Measurements from ENCODE around the gene TMEM62.
A peak's percentile ranks its signal among the peaks of the same experiment; 100 is the strongest.

TMEM62 gene

DNA sequence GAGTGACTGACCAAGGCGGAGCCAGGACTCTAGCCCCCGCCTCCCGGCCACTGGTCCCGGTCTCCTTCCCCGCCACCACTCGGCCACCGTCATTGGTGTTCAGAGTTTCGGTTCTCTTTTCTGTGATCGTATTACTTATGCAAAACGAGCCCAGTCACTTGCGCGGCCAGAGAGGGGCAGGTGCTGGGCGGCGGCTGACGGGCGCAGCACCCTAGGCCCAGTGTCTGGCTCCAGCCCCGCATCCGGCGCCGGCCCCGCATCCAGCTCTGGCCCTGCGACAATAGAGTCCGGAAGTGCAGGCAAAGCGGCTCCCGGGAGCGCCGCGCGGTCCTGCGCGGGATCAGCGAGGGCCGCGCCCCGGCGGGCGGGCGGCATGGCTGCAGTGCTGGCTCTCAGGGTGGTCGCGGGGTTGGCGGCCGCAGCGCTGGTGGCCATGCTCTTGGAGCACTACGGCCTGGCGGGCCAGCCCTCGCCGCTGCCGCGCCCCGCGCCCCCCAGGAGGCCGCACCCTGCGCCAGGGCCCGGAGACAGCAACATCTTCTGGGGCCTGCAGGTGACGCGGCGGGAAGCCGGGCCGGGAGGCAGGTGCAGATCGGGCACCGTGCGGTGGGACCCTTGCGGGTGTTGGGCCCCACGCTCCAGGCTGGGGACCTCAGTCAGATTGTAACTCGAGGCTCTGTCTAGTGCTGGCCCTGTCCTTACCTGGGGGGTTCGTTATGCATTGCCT, at the start of gene TMEM62:
TSS of gene TMEM62 (plus strand) at position 157 of the 727 bp plus-strand sequence. CDS start at position 374, 217 bp downstream.
- DNase-seq (ENCODE audit: low spot score): peak; percentile 68

DNA sequence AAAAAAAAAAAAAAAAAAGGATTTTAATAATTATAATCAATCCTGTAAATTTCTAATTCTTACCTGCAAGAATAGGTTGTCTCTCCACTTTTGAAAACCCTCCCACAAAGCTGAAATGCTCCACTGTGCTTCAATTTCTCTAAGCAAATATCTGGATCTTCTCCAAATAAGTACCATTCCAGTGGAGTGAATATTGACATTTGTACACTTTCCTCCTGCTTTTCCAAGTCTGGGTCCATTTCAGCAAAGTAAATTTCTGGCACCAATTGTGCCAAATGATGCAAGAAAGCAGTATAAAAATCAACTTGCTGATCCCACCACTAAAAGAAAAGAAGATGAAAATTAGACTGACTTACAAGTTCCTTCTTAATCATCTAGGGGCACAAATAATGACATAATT, 47.5 kb upstream of the TMEM62 start:
- DNase-seq (ENCODE audit: low spot score): no peak

DNA sequence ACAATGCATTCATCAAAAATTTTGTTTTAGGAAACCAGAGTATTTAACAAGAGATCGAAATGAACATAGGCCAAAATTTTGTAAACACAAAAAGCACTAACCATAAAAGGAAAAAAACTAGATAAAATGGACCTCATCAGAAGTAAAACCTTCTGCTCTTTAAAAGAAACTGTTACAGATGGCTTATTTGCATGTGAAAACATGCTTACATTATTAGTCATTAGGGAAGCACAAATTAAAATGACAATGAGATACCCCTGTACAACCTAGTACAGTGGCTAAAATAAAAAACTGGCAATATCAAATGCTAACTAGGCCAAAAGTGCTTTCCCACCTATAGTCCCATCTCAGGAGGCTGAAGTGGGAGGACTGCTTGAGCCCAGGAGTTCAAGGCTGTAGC, 46.8 kb upstream of the TMEM62 start:
- no peak for DNase-seq (ENCODE audit: low spot score)

DNA sequence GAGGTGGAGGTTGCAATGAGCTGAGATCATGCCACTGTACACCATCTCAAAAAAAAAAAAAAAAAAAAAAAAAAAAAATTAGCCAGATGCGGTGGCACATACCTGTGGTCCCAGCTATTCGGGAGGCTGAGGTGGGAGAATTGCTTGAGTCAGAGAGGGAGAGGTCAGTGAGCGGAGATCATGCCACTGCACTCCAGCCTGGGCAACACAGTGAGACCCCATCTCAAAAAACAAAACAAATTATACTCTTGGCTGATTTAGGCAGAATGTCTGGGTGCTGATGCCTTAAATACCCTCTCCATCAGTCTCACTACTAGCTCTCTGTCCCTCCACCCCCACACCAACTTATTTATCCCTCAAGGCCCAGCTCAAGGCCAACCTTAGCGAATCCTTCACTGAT, 41.5 kb upstream of the TMEM62 start:
- DNase-seq (ENCODE audit: low spot score): no peak

DNA sequence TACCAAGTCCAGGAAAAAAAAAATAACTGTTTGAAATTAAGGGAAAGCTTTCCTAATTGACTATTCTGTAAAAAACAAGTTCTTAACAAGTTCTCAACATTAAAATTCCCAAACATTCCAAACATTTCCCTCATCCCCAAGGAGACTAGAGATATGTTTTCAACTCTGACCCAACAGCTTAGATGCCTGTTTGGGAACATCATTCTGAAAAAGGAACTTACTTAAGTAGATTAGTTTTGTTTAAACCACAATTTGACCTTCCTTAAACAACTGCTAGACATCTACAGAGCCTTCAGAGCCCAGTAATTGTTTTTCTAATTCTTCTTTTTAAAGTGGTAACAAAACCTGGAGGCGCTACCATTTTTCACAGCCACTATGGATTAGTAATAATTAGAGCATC, 40.4 kb upstream of the TMEM62 start:
- DNase-seq (ENCODE audit: low spot score): no peak

DNA sequence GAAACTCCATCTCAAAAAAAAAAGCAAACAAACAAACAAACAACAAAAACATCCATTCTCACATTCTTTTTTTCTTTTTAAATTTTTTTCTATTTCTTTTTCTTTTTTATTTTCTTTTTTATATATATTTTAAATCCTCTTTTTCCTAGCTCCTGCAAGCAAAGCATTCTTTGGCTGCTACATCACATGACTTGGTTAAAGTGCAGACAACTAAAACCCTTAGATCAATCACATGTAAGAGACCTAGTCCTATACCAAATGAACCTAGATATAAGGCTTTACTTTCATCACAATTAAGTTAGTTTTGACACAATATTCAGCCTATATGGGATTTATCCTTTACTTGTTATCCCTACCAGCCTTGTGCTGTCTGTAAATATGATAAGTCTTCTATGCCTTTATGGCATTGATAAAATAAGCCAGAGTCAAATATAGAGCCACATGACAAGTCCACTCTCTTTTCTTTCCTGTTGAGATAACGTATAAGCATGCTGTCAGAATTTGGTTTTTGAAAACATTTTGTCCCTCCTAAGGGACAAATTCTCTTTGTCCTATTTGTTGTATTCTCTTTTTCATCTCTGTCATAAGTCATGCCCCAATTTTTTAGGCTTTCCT, 38.9 kb upstream of the TMEM62 start:
- DNase-seq (ENCODE audit: low spot score): no peak

DNA sequence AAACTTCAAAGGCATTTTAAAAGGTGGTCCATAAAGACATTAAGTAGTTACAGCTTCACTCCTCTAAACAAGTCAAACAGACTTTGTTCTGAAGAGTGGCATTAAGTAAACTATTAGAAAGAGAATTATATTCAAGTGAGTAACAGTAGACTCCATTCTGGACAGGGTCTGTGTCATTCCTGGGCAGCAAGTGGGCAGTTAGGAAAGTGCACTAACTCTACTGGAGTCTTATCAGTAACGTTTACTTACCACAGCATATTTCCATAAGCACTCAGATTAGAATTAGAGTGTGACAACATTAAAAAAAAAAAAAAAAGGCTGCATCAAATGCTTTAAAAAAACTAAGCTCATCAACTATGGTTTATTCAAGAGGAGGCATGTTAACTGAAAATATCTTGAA, 38.1 kb upstream of the TMEM62 start:
- DNase-seq (ENCODE audit: low spot score): no peak

DNA sequence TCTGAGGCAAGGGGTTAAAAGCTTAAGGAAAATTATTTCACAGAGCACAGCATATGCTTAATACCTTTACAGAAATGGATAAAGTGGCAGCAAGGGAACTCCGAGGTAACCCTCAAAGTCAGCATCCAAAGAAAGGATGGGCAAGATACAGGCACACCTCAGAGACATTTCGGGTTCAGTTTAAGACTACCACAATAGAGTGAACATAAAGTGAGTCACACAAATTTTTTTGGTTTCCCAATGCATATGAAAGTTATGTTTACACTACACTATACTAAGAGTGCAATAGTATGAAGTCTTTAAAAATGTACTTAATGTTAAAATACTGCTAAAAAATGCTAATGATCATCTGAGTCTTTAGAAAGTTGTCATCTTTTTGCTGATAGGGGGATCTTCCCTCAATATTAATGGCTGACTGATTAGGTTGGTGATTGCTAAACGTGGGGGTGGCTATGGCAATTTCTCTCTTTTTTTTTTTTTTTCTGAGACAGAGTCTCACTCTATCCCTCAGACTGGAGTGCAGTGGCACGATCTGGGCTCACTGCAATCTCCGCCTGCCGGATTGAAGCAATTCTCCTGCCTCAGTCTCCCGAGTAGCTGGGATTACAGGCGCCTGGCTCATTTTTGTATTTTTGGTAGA, 37.6 kb upstream of the TMEM62 start:
- DNase-seq (ENCODE audit: low spot score): no peak

DNA sequence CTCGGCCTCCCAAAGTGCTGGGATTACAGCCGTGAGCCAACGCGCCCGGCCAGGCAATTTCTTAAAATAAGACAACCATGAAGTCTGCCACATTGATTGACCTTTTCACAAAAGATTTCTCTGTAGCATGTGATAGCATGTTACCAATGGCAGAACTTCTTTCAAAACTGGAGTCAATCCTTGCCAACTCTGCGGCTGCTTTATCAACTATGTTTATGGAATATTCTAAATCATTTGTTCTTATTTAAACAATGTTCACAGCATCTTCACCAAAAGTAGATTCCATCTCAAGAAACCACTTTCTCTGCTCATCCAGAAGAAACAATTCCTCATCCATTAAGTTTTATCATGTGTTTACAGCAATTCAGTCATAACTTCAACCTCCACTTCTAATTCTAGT, 37.0 kb upstream of the TMEM62 start:
- DNase-seq (ENCODE audit: low spot score): no peak

DNA sequence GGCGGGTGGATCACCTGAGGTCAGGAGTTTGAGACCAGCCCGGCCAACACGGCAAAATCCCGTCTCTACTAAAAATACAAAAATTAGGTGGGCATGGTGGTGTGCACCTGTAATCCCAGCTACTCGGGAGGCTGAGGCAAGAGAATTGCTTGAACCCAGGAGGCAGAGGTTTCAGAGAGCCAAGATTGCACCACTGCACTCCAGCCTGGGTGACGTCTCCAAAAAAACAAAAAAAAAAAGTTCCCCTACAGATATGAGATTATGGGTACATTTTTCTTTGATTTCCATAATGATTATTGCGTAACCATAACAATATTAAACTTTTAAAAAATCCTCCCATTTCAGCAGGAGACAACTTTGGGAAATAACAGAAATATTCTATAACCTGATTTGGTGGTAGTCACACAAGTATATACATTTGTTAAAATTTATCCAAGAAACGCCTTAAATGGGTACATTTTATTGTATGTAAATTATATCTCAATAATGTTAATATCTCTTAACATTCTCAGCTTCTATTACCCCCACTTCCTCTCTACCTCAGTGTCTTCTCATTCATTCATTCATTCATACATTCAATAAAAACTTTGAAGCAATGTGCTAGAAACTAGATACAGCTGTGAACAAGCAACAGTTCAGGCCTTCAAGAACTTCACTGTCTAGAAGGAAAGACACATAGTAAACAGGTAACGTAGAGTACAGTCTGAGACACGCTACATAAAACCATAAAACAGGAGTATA, 34.1 kb upstream of the TMEM62 start:
- DNase-seq (ENCODE audit: low spot score): no peak

DNA sequence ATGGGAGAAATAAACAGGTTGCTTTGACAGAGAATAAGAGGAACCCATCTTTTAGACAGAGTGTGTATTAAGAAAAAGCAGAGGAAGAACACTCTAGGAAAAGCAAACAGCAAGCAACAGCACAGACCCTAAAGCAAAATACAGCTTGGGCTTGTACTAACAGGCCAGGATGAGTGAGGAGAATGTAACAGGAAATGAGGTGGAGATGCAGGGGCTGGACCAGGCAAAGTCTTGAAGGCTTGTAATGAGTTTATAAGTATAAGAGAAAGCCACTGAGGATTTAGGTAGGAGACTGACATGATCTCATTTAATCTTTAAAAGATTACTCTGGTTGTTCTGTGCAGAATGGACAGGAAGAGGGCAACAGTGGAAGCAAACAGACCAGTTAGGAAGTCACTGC, 32.4 kb upstream of the TMEM62 start:
- no peak for DNase-seq (ENCODE audit: low spot score)

DNA sequence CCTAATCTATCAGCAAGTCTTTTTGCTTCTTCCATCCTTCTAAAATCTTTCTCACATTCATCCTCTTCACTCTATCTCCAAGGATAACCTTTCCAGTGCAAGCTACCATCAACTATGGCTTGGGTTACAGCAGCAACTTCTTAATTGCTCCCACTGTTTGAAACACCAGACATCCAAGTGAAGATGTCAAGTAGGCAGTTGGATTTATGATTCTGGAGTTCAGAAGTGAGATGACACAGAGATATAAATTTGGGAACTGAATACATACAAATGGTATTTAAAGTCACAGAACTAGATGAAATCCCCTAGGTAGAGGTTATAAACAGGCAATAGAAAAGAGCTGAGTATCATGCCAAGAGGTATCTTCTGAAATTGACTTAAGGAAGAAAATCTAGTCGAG, 31.2 kb upstream of the TMEM62 start:
- no peak for DNase-seq (ENCODE audit: low spot score)

DNA sequence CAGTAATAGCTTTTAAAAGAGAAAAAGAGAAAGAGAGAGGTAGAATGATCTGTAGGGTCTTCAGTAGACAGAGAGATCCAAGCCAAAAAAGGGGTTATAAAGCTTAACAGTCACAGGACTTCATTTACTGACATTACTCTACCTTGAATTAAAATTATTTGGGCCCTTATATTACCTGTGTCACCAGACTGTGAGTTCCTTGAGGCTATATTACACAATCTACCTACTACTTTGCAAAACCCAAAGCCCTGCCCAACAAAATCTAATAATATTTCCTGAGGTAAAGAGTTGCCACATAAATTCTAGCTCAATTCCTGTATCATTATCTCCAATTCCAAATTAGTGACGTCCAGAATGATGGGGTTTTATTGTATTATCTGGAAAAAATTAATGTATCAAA, 29.5 kb upstream of the TMEM62 start:
- no peak for DNase-seq (ENCODE audit: low spot score)

DNA sequence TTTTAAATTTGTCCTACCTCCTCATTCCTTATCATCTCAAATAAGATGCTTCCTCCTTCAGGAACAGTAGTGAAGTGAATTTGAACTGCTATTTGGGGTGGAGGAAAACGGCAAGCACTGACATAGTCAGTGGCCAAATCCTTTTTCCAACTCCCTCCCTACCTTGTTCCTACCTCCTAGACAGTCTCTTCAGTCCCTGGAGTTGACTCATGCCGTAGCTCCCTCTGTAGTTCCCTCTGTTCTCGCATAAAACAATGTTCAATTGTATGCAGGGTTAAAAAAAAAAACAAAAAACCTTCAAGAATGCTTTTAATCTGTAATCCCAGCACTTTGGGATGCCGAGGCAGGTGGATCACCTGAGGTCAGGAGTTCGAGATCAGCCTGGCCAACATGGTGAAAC, 29.0 kb upstream of the TMEM62 start:
- no peak for DNase-seq (ENCODE audit: low spot score)

DNA sequence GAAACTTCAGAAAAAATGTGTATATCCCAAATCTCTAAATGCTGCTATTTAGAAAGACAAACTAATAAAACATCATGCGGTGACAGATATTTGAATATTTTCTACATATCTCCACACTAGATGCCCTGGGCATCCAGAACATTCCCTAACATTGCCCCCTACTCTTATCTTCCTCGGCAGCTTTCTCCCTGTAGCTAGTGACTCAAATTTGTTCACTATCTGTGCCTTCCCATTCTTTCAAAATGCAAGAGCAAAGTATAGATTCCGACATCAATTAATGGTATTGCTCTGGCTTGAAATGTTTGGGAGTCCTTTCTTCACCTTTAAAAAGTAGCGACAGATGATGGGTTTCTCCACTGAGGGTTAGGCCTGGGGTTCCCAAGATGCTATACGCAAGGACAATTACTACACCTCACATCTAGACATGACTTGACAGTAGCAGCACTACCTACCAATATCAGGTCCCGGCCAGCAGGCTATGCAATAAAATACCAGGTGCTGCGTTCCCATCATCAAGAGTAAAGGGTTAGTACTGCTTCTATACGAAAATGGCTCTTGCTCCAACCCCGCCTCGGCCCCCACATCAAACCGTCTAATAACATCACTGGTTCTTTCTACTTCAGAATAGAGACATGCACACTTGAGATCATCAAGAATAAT, 28.2 kb upstream of the TMEM62 start:
- peak; percentile 20 for DNase-seq (ENCODE audit: low spot score)

DNA sequence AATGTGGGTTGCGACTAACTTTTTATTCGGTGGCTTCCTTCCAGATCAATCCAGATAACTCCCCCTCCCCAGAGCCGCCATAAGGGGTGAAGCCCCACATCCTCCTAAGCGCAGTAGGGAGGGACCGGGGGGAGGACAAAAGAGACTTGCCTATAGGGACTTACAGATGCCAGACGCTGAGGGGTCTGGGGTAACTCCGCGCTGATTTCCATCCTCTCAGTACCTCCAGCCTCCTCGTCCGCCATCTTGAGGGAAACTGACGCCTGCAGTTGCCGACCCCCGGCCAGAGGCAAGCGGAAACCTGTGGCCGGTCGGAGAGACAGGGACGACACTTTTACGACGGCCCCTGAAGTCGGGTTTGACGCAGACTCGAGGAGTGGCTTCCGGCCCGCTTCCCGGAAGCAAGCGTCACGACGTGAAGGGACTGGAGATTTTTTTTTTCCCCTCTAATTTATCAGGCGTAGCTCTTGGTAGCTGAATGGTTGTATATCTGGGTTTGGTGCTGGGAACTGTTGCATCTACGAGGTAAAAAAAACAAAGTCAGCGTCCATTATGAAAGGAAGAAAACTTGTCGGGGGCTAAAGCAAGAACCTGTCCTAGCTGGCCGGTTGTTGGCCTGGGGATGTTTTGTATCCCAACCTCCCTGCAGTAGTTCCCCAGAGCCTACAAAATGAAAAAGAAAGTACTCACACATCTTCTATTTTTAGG, 27.5 kb upstream of the TMEM62 start, which contains the start of gene UBR1:
TSS of gene UBR1 (minus strand) at position 261 of the 708 bp plus-strand sequence. CDS start at position 245, 16 bp downstream.
- peak; percentile 88 for DNase-seq (ENCODE audit: low spot score)

DNA sequence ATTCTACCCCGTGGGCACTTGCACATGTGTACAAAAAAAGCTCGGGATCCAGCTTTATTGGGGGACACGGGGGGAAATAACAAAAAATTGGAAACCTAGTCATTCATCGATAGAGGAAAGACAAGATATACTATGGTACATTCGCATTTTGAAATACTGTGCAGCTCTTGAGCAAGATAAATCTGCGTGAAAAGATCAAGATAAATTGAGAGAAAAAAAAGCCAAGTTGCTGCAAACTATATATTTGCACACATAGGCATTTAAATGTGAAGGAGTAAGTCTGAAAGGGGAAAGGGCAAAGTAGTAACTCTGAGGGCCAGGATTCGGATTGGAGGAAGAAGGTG, 26.9 kb upstream of the TMEM62 start:
- no peak for DNase-seq (ENCODE audit: low spot score)

DNA sequence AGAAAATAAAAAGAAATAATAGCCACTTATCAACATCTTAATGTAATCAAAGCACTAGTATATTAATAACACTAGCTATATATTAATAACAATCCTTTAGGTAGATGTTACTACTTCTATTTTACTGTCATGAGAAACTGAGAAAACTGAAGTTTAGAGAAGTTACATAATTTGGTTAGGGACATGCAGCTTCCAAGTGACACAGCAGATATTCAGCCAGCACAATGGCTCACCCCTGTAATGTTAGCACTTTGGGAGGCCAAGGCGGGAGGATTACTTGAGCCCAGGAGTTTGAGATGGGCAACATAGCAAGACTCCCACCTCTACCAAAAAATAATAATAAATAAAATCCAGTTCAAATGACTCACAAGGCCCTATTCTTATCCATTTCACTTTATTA, 25.6 kb upstream of the TMEM62 start:
- DNase-seq (ENCODE audit: low spot score): no peak

DNA sequence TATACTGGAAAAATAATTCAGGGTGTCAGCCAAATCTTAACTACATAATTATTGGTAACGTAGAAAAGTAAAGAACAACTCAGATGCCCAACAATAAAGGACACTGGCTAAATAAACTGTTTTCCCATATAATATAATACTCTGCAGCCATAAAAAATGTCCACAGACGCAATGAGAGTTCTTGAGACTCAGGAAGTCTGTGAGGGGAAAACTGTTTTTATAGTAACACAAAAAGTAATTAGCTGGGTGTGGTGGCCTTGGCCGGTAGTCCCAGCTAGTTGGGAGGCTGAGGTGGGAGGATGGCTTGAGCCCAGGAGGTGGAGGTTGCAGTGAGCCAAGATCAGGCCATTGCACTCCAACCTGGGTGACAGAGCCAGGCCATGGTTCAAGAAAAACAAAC, 22.0 kb upstream of the TMEM62 start:
- no peak for DNase-seq (ENCODE audit: low spot score)

DNA sequence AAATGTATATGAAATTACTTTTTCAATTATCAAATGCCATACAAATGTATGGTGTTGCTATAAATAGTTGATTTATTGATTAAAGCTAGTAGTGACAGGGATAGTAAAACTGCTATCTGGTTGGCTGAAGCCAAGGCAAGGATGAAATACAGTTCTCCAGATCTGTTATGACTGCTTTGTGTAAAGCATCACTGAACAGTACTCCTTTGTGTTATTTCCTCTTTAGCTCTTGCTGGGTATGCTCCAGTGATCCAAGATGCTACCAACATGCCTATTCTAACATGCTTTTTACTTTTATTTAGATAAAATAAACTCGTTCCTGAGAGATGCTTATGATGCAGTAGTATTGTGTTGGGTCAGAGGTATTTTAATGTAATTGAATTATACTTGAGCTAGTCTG, 15.1 kb upstream of the TMEM62 start:
- no peak for DNase-seq (ENCODE audit: low spot score)

DNA sequence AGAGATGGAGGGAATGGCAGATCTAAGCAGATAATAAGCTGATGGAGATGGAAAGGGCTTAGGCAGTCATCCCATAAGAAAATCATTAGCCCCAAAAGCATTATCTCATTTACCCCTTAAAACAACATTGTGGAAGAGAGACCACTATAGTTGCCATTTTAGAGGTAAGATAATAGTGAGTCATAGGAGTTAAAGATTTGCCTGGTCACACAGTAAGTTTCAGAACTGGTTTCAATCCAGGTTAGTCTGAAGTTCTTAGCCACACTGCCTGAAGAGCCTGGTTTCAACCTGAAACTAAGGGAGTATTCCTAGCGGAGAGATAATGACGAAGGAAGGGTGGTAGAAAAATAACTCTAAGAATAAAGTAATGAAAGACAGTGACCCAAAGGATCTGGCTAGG, 14.6 kb upstream of the TMEM62 start:
- no peak for DNase-seq (ENCODE audit: low spot score)

DNA sequence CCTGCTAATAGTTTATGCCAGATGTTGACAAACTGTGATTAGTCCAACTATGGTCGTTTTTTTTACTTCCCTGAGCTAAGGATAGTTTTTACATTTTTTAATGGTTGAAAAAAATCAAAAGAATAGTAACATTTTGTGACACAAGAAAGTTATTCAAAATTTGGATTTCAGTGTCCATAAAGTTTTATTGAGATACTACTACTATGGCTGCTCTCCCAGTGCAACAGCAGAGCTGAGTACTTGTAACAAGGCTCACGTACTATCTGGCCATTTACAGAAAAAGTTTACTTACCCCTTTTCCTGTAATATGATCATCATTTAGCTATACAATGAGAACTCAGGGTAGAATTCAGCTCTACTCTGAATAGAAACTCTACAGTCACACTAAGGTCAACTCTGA, 11.5 kb upstream of the TMEM62 start:
- no peak for DNase-seq (ENCODE audit: low spot score)

All from CD4-positive, alpha-beta T cell treated with Interleukin-2 at 100 ng/mL for 4 hours (primary cell).